CD14-positive monocyte (primary cell): ENCODE measurements around the gene PTGER1. TPM values are rescaled to one million over a fixed set of nuclear protein-coding genes. Genes with fewer than 3 reads are reported as not detected.

Source experiments
- DNase-seq, 3 donors: peaks; one replicate each; pipeline ENCODE4 v3.0.0-alpha.2; 2011 to 2022
- H2AFZ ChIP-seq: 2 replicates; pipeline ENCODE4 v1.6.0; 2012; ENCODE audit warnings: mild to moderate bottlenecking, low read depth, low read length, inconsistent platforms; ENCODE audit not compliant: insufficient read depth, poor library complexity, severe bottlenecking
- H3K27ac ChIP-seq, 2 donors: 1 replicate in 1 of 2; 2 replicates in 1 of 2; pipeline ENCODE4 v1.5.1; 2012 to 2013; ENCODE audit warnings: low read length in 2 of 2, control low read depth in 1 of 2, inconsistent platforms in 1 of 2, low read depth in 1 of 2, mild to moderate bottlenecking in 1 of 2
- H3K27me3 ChIP-seq, 2 donors: one replicate each; pipeline versions ENCODE4 v1.6.0 to v1.6.1; 2011 to 2013; ENCODE audit warnings: low read length in 2 of 2; ENCODE audit not compliant: control insufficient read depth in 2 of 2, insufficient read depth in 2 of 2
- H3K36me3 ChIP-seq, 2 donors: replicated peaks in 1 of 2; 1 replicate in 1 of 2; 2 replicates in 1 of 2; pipeline versions ENCODE4 v1.5.1 to v1.6.1; 2012 to 2013; ENCODE audit warnings: low read length in 2 of 2, control low read depth in 1 of 2, inconsistent platforms in 1 of 2, mild to moderate bottlenecking in 1 of 2; ENCODE audit not compliant: insufficient read depth in 2 of 2, control insufficient read depth in 1 of 2
- H3K4me1 ChIP-seq, 2 donors: 1 replicate in 1 of 2; 2 replicates in 1 of 2; pipeline versions ENCODE4 v1.5.1 to v1.6.1; 2012 to 2013; ENCODE audit warnings: low read length in 2 of 2, control low read depth in 1 of 2, inconsistent platforms in 1 of 2, mild to moderate bottlenecking in 1 of 2, moderate library complexity in 1 of 2; ENCODE audit not compliant: insufficient read depth in 2 of 2, control insufficient read depth in 1 of 2
- H3K4me2 ChIP-seq: replicated peaks from 2 replicates; pipeline ENCODE3; 2012; ENCODE audit warnings: low read length, moderate library complexity, mild to moderate bottlenecking; ENCODE audit not compliant: poor library complexity, severe bottlenecking; ENCODE audit errors: extremely low read depth
- H3K4me3 ChIP-seq, 3 experiments: fragments of 200-600 bp in 1 of 3; sonication (generic) in 1 of 3; replicated peaks in 1 of 3; 1 replicate in 2 of 3; 2 replicates in 1 of 3; pipeline ENCODE4 v1.5.1; 2011 to 2013; ENCODE audit warnings: low read length in 3 of 3, mild to moderate bottlenecking in 3 of 3, control low read depth in 2 of 3, low read depth in 2 of 3, inconsistent platforms in 1 of 3, moderate library complexity in 1 of 3
- H3K79me2 ChIP-seq: 2 replicates; pipeline ENCODE4 v1.6.0; 2012; ENCODE audit warnings: mild to moderate bottlenecking, control low read depth, inconsistent platforms, low read length, moderate library complexity; ENCODE audit not compliant: insufficient read depth
- H3K9ac ChIP-seq: 2 replicates; pipeline ENCODE4 v1.6.0; 2017; ENCODE audit warnings: low read length, mild to moderate bottlenecking; ENCODE audit not compliant: insufficient read depth, poor library complexity, severe bottlenecking
- H3K9me3 ChIP-seq, 2 donors: replicated peaks in 1 of 2; 1 replicate in 1 of 2; 2 replicates in 1 of 2; pipeline versions ENCODE4 v1.5.1 to v1.6.1; 2012 to 2013; ENCODE audit warnings: low read length in 2 of 2, control low read depth in 1 of 2; ENCODE audit not compliant: control insufficient read depth in 1 of 2, insufficient read depth in 1 of 2
- H4K20me1 ChIP-seq: 2 replicates; pipeline ENCODE4 v1.6.0; 2012; ENCODE audit warnings: mild to moderate bottlenecking, low read length, control low read depth, moderate library complexity; ENCODE audit not compliant: insufficient read depth
- H3K27ac Mint-ChIP-seq, 7 donors: one replicate each; pipeline ENCODE4 v1.8.0; 2020; ENCODE audit warnings: mild to moderate bottlenecking in 7 of 7, mixed read lengths in 7 of 7, moderate library complexity in 6 of 7, inconsistent platforms in 2 of 7
- H3K27me3 Mint-ChIP-seq, 3 donors: one replicate each; pipeline ENCODE4 v1.8.0; 2021 to 2022; ENCODE audit warnings: low read depth in 3 of 3, mild to moderate bottlenecking in 3 of 3, mixed read lengths in 3 of 3, moderate library complexity in 3 of 3, inconsistent platforms in 1 of 3
- H3K36me3 Mint-ChIP-seq, 2 donors: one replicate each; pipeline ENCODE4 v1.8.0; 2020; ENCODE audit warnings: mixed read lengths in 2 of 2, inconsistent platforms in 1 of 2, mild to moderate bottlenecking in 1 of 2
- H3K4me1 Mint-ChIP-seq: one replicate; pipeline ENCODE4 v1.8.0; 2020; ENCODE audit warnings: mild to moderate bottlenecking, mixed read lengths
- H3K4me3 Mint-ChIP-seq, 2 donors: one replicate each; pipeline ENCODE4 v1.8.0; 2020; ENCODE audit warnings: mild to moderate bottlenecking in 2 of 2, mixed read lengths in 2 of 2, moderate library complexity in 1 of 2
- H3K9me3 Mint-ChIP-seq, 7 donors: one replicate each; pipeline ENCODE4 v1.8.0; 2020 to 2022; ENCODE audit warnings: mixed read lengths in 7 of 7, mild to moderate bottlenecking in 6 of 7, moderate library complexity in 6 of 7, inconsistent platforms in 2 of 7
- WGBS: methylation state at CpG from one replicate; pipeline ENCODE4 v1.1.5; 2013; ENCODE audit warnings: missing lambda C conversion rate; ENCODE audit not compliant: insufficient coverage; 5-methylcytosine and 5-hydroxymethylcytosine counted together
- intact Hi-C, 2 donors: fragments of 100-400 bp; cut with micrococcal nuclease; formaldehyde crosslinking; loops; one replicate each; pipeline versions ENCODE4 v1.15.0 to v1.15.1; 2023
- polyA plus RNA-seq, 3 donors: library from polyadenylated mRNA; depleted of rRNA in 1 of 3; unstranded in 2 of 3; stranded (reverse) in 1 of 3; fragments of 300-500 nt in 2 of 3; fragments of >200 nt in 1 of 3; fragmentation: Illumina TruSeq in 2 of 3; gene quantifications; 1 replicate in 2 of 3; 2 replicates in 1 of 3; pipeline ENCODE4 v1.2.3, GENCODE V29; 2012 to 2021
- TF ChIP-seq, protein P1 (sequence below): fragments of 200-600 bp; IDR thresholded peaks from one replicate; pipeline ENCODE4 v1.8.0; 2022; ENCODE audit warnings: antibody characterized with exemption, mild to moderate bottlenecking

Gene PTGER1
- polyA plus RNA-seq, 3 donors = not detected

DNA sequence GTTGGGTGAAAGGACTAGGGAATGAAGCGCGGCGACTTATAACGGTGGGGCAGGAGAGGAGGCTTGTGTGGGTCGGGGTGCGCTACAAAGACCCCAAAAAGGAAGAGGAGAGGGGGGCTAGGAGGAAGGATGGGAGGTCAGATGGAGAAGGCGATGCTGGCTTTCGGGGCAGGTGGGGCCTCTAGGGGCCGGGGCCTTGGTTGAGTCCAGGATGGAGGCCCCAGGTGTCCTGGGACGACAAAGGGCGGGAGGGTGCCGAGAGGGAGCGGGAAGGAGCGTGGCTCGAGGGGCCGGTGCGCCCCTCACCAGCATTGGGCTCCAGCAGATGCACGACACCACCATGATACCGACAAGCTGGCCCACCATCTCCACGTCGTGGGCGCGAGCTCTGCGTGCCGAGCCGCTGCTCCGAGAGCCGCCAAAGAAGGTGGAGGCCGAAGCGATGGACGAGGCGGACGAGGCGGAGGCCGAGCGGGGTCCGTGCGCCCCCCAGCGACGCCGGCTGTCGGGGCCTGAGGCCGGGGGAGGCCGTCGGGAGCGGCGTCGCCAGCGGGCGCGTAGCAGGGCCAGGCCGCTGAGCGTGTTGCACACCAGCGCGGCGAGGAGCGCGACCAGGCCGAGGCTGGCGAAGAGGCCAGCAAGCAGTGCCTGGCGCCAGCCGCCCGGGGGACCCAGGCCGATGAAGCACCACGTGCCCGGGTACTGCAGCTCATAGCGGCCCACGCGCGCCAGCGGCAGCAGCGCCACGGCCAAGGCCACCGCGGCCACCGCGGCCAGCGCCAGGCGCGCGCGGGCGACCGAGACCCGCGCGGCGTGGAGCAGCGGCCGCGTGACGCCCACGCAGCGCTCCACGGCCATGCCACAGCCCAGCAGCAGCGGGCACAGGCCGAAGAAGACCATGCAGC, 1.8 kb downstream of the PTGER1 start:
- Histone ChIP-seq H3K9me3 (peaks cover 0 to 5% of the 10 kb centered on the region in 2 donors), H3K4me1 (peaks cover 38 to 56% of the 10 kb centered on the region in 2 donors), H3K36me3 (peaks cover 24 to 32% of the 10 kb centered on the region in 2 donors), H3K4me3 (no peak overlapping the region), H4K20me1 (peaks cover 43% of the 10 kb centered on the region), H2AFZ (no peak overlapping the region), H3K27me3 (peaks cover 18 to 38% of the 10 kb centered on the region in 2 donors), H3K27ac (no peak overlapping the region), H3K79me2 (no peaks in the 10 kb centered on the region), H3K9ac (no peak overlapping the region), H3K4me2 (peak overlapping the region; percentile 48)
- TF ChIP-seq, protein P1, sequence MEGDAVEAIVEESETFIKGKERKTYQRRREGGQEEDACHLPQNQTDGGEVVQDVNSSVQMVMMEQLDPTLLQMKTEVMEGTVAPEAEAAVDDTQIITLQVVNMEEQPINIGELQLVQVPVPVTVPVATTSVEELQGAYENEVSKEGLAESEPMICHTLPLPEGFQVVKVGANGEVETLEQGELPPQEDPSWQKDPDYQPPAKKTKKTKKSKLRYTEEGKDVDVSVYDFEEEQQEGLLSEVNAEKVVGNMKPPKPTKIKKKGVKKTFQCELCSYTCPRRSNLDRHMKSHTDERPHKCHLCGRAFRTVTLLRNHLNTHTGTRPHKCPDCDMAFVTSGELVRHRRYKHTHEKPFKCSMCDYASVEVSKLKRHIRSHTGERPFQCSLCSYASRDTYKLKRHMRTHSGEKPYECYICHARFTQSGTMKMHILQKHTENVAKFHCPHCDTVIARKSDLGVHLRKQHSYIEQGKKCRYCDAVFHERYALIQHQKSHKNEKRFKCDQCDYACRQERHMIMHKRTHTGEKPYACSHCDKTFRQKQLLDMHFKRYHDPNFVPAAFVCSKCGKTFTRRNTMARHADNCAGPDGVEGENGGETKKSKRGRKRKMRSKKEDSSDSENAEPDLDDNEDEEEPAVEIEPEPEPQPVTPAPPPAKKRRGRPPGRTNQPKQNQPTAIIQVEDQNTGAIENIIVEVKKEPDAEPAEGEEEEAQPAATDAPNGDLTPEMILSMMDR = no peak
- H3K27me3 Mint-ChIP-seq = peaks cover 31 to 59% (median 34%) of the 10 kb centered on the region in 3 donors
- H3K4me1 Mint-ChIP-seq = peaks cover 35% of the 10 kb centered on the region
- peaks cover 30 to 41% of the 10 kb centered on the region in 2 donors for H3K36me3 Mint-ChIP-seq
- DNase-seq = peak in 1 of 3 donors; percentile 16
- intact Hi-C loops = loop anchor here in 1 of 2 donors (2.0 to 10.0 kb wide), 2 partner anchors 41 to 279 kb away; partner anchors contain the start of gene PKN1
- H3K27ac Mint-ChIP-seq = no peak overlapping the region
- peaks cover 0 to 12% (median 4%) of the 10 kb centered on the region in 7 donors for H3K9me3 Mint-ChIP-seq
- peak overlapping the region; percentile 6 to 74 for H3K4me3 Mint-ChIP-seq
- 9% methylated on average over 94 of the region's 97 CpGs for WGBS

DNA sequence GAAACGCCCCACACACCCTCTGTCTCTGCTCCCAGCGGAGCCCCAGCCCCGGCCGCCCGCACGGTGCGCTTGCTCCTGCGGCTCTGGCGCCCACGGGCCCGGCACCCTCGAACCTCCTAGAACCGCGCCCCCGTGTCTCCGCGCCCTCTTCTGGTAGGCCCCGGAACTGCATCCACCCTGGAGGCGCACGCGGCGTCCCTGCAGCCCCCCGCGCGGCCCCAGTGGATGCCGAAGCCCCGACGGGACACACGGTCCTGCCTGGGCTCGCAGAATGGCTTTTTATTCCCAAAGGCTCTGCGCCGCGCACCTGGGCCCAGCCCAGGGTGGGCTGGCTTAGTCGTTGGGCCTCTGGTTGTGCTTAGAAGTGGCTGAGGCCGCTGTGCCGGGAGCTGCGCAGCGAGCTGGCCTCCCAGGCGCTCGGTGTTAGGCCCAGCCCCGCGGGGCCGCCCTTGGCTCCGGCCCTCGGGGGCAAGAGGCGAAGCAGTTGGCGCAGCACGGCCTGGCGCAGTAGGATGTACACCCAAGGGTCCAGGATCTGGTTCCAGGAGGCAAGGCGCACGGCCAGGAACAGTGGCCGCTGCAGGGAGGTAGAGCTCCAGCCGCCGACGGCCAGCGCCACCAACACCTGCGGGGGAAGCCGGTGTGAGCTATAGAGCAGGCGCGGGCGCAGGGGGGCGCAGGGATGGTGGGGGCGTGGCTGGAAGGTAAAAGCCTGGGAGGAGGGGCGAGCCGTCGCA, 2.8 kb downstream of the PTGER1 start:
- no peak overlapping the region for H3K27ac ChIP-seq
- H3K9ac ChIP-seq = no peak overlapping the region
- Mint-ChIP-seq H3K36me3 (peaks cover 40 to 50% of the 10 kb centered on the region in 2 donors), H3K4me1 (peaks cover 35% of the 10 kb centered on the region), H3K27ac (no peak overlapping the region), H3K4me3 (peak overlapping the region in 1 of 2 donors; percentile 74), H3K9me3 (peaks cover 0 to 12% (median 4%) of the 10 kb centered on the region in 7 donors), H3K27me3 (peaks cover 31 to 55% (median 34%) of the 10 kb centered on the region in 3 donors)
- H3K36me3 ChIP-seq = peaks cover 33 to 41% of the 10 kb centered on the region in 2 donors
- H3K79me2 ChIP-seq = no peaks in the 10 kb centered on the region
- no peak overlapping the region for H2AFZ ChIP-seq
- intact Hi-C loops = loop anchor here in 1 of 2 donors (2.0 to 10.0 kb wide), 2 partner anchors 40 to 278 kb away; partner anchors contain the start of gene PKN1
- peaks cover 38 to 56% of the 10 kb centered on the region in 2 donors for H3K4me1 ChIP-seq
- TF ChIP-seq, protein P1 = peak; percentile 100
- no peak overlapping the region for H3K4me3 ChIP-seq
- H3K9me3 ChIP-seq = peaks cover 0 to 5% of the 10 kb centered on the region in 2 donors
- H3K27me3 ChIP-seq = peaks cover 18 to 38% of the 10 kb centered on the region in 2 donors
- DNase-seq = peak; percentile 45 to 61 (median 51)
- H3K4me2 ChIP-seq = peak overlapping the region; percentile 48
- 2% methylated on average over 66 of the region's 66 CpGs for WGBS
- H4K20me1 ChIP-seq = peaks cover 53% of the 10 kb centered on the region
